H1 (cell line): ENCODE results near the gene TOP3B. TPM values are rescaled to one million over a fixed set of nuclear protein-coding genes. Genes with fewer than 3 reads are reported as not detected.

Experiments
- CTCF ChIA-PET: fragments of 300-600 bp; sonication (Branson Sonifier 250); formaldehyde crosslinking; loops from one replicate; lab custom pipeline; 2021; ENCODE audit not compliant: partially characterized antibody; lab: Charles Lee
- POLR2A ChIA-PET: fragments of 300-600 bp; sonication (Branson Sonifier 250); formaldehyde crosslinking; loops from one replicate; lab custom pipeline; 2021; ENCODE audit warnings: inconsistent platforms; ENCODE audit not compliant: partially characterized antibody; lab: Charles Lee
- DNase-seq, 2 experiments: peaks; one replicate each; pipeline versions ENCODE4 v3.0.0 to v3.0.0-alpha.2; 2010 to 2022; ENCODE audit warnings: low spot score in 2 of 2, low read depth in 1 of 2, mixed read lengths in 1 of 2
- FAIRE-seq: peaks from 2 replicates; lab custom pipeline; 2011; peaks lifted over from hg19 to GRCh38; lab: Jason Lieb, UNC
- H2AFZ ChIP-seq: 2 replicates; pipeline ENCODE4 v1.8.1; 2012; ENCODE audit warnings: low read length, inconsistent platforms
- H2AK5ac ChIP-seq: 2 replicates; pipeline ENCODE4 v1.6.1; 2013; ENCODE audit warnings: low read depth, low read length
- H2BK120ac ChIP-seq: replicated peaks from 2 replicates; pipeline ENCODE3; 2013; ENCODE audit warnings: low read depth, low read length, inconsistent platforms
- H2BK12ac ChIP-seq: 2 replicates; pipeline ENCODE4 v1.6.1; 2013; ENCODE audit warnings: low read depth, low read length
- H2BK15ac ChIP-seq: 2 replicates; pipeline ENCODE4 v1.6.1; 2013; ENCODE audit warnings: low read length
- H2BK20ac ChIP-seq: 2 replicates; pipeline ENCODE4 v1.6.1; 2013; ENCODE audit warnings: low read length
- H2BK5ac ChIP-seq: 2 replicates; pipeline ENCODE4 v1.6.1; 2013; ENCODE audit warnings: low read depth, low read length
- H3K14ac ChIP-seq: 2 replicates; pipeline ENCODE4 v1.6.1; 2013; ENCODE audit warnings: inconsistent platforms; ENCODE audit not compliant: insufficient read length
- H3K18ac ChIP-seq: 2 replicates; pipeline ENCODE4 v1.6.1; 2013; ENCODE audit warnings: low read length; ENCODE audit errors: extremely low read depth
- H3K23ac ChIP-seq: 2 replicates; pipeline ENCODE4 v1.6.1; 2013; ENCODE audit warnings: inconsistent platforms; ENCODE audit not compliant: insufficient read length
- H3K23me2 ChIP-seq: 2 replicates; pipeline ENCODE4 v1.6.1; 2013; ENCODE audit warnings: low read depth, low read length
- H3K27ac ChIP-seq: 2 replicates; pipeline ENCODE4 v1.6.1; 2011; ENCODE audit warnings: low read depth, low read length, inconsistent platforms
- H3K27me3 ChIP-seq, 4 experiments: replicated peaks in 1 of 4; 1 replicate in 1 of 4; 2 replicates in 3 of 4; pipeline versions ENCODE4 v1.6.1 to v1.8.1; 2011 to 2013; ENCODE audit warnings: low read length in 3 of 4, mild to moderate bottlenecking in 3 of 4, inconsistent platforms in 2 of 4, mixed read lengths in 2 of 4, moderate library complexity in 1 of 4; ENCODE audit not compliant: control insufficient read depth in 3 of 4, insufficient read depth in 3 of 4; ENCODE audit errors: extremely low read depth in 1 of 4
- H3K36me3 ChIP-seq, 4 experiments: 2 replicates each; pipeline versions ENCODE4 v1.6.1 to v1.8.1; 2011 to 2013; ENCODE audit warnings: mild to moderate bottlenecking in 4 of 4, low read length in 3 of 4, moderate library complexity in 2 of 4, control low read depth in 1 of 4, inconsistent platforms in 1 of 4; ENCODE audit not compliant: insufficient read depth in 4 of 4, control insufficient read depth in 2 of 4
- H3K4ac ChIP-seq: replicated peaks from 2 replicates; pipeline ENCODE3; 2013; ENCODE audit warnings: low read length, low read depth, mixed read lengths, inconsistent platforms; ENCODE audit not compliant: insufficient read length
- H3K4me1 ChIP-seq, 4 experiments: replicated peaks in 1 of 4; 1 replicate in 1 of 4; 2 replicates in 3 of 4; pipeline versions ENCODE4 v1.6.1 to v1.8.1; 2011 to 2013; ENCODE audit warnings: low read length in 3 of 4, inconsistent platforms in 2 of 4, mixed read lengths in 1 of 4; ENCODE audit not compliant: insufficient read depth in 4 of 4, control insufficient read depth in 3 of 4
- H3K4me2 ChIP-seq, 2 experiments: 2 replicates each; pipeline versions ENCODE4 v1.6.1 to v1.8.1; 2011 to 2013; ENCODE audit warnings: low read depth in 2 of 2, low read length in 2 of 2, control low read depth in 1 of 2, inconsistent platforms in 1 of 2, mild to moderate bottlenecking in 1 of 2; ENCODE audit not compliant: insufficient read depth in 1 of 2
- H3K4me3 ChIP-seq, 4 experiments: fragments of 200-600, 300-600 bp in 1 of 4; sonication (generic), shearing (Covaris generic), sonication (Bioruptor Twin) in 1 of 4; 2 replicates each; pipeline versions ENCODE4 v1.5.1 to v1.8.1; 2011 to 2016; ENCODE audit warnings: low read length in 4 of 4, low read depth in 3 of 4, control low read depth in 2 of 4, inconsistent platforms in 2 of 4, mild to moderate bottlenecking in 2 of 4, mixed read lengths in 1 of 4, moderate library complexity in 1 of 4; ENCODE audit not compliant: insufficient read depth in 2 of 4; ENCODE audit errors: extremely low read depth in 1 of 4
- H3K56ac ChIP-seq: replicated peaks from 2 replicates; pipeline ENCODE3; 2013; ENCODE audit warnings: low read depth, mild to moderate bottlenecking, mixed read lengths, low read length, inconsistent platforms; ENCODE audit not compliant: insufficient read length
- H3K79me1 ChIP-seq: 2 replicates; pipeline ENCODE4 v1.6.1; 2013; ENCODE audit warnings: low read depth, low read length, control low read depth
- H3K79me2 ChIP-seq, 2 experiments: 2 replicates each; pipeline versions ENCODE4 v1.6.1 to v1.8.1; 2012 to 2013; ENCODE audit warnings: low read length in 2 of 2, mild to moderate bottlenecking in 2 of 2, inconsistent platforms in 1 of 2; ENCODE audit not compliant: insufficient read depth in 2 of 2, control insufficient read depth in 1 of 2
- H3K9ac ChIP-seq, 4 experiments: replicated peaks in 1 of 4; 1 replicate in 1 of 4; 2 replicates in 3 of 4; pipeline versions ENCODE4 v1.6.1 to v1.8.1; 2011 to 2013; ENCODE audit warnings: low read depth in 3 of 4, low read length in 3 of 4, control low read depth in 2 of 4, mild to moderate bottlenecking in 2 of 4, moderate library complexity in 2 of 4, inconsistent platforms in 1 of 4; ENCODE audit errors: extremely low read depth in 1 of 4
- H3K9me3 ChIP-seq, 2 experiments: 2 replicates each; pipeline versions ENCODE4 v1.6.1 to v1.8.1; 2012 to 2013; ENCODE audit warnings: mild to moderate bottlenecking in 2 of 2, moderate library complexity in 2 of 2, control low read depth in 1 of 2, inconsistent platforms in 1 of 2, low read depth in 1 of 2, low read length in 1 of 2, mixed read lengths in 1 of 2; ENCODE audit not compliant: insufficient read depth in 2 of 2
- H4K20me1 ChIP-seq, 2 experiments: replicated peaks in 1 of 2; 2 replicates each; pipeline versions ENCODE3 to v1.8.1; 2011 to 2013; ENCODE audit warnings: inconsistent platforms in 2 of 2, low read length in 2 of 2, mild to moderate bottlenecking in 1 of 2; ENCODE audit not compliant: insufficient read depth in 2 of 2, control insufficient read depth in 1 of 2
- H4K5ac ChIP-seq: 2 replicates; pipeline ENCODE4 v1.6.1; 2013; ENCODE audit warnings: low read length, low read depth, mixed read lengths, inconsistent platforms; ENCODE audit not compliant: insufficient read length
- H4K8ac ChIP-seq: 2 replicates; pipeline ENCODE4 v1.8.0; 2013; ENCODE audit warnings: mild to moderate bottlenecking, moderate library complexity, low read length, inconsistent platforms; ENCODE audit not compliant: insufficient read depth; ENCODE audit errors: extremely low read depth
- H4K91ac ChIP-seq: replicated peaks from 2 replicates; pipeline ENCODE3; 2013; ENCODE audit warnings: low read length, mixed read lengths, inconsistent platforms; ENCODE audit not compliant: insufficient read length
- CHD1 ChIP-seq: IDR thresholded peaks from 2 replicates; pipeline ENCODE4 v1.6.1; 2012; ENCODE audit warnings: low read depth, low read length, improper control_type of control experiment
- GTF2F1 ChIP-seq: IDR thresholded peaks from 2 replicates; pipeline ENCODE4 v1.6.1; 2012; ENCODE audit warnings: low read depth, low read length, improper control_type of control experiment, borderline replicate concordance
- HDAC6 ChIP-seq: IDR thresholded peaks from one replicate; pipeline ENCODE4 v1.7.1; 2012; ENCODE audit warnings: low read depth, mild to moderate bottlenecking, inconsistent platforms, low read length, moderate library complexity
- JUND ChIP-seq: IDR thresholded peaks from 2 replicates; pipeline ENCODE4 v1.6.1; 2011; ENCODE audit warnings: mild to moderate bottlenecking, improper control_type of control experiment, low read length
- MAFK ChIP-seq: IDR thresholded peaks from 2 replicates; pipeline ENCODE4 v1.6.1; 2012; ENCODE audit warnings: low read depth, mild to moderate bottlenecking, improper control_type of control experiment, low read length
- WGBS, 2 experiments: shearing (Covaris generic) in 1 of 2; methylation state at CpG; one replicate each; pipeline versions ENCODE4 v1.1.6 to v1.1.7; 2013 to 2015; ENCODE audit warnings: low lambda C conversion rate in 2 of 2, mixed read lengths in 2 of 2, inconsistent platforms in 1 of 2, low coverage in 1 of 2, missing lambda C conversion rate in 1 of 2; ENCODE audit not compliant: insufficient replicate concordance in 2 of 2, insufficient coverage in 1 of 2, insufficient read length in 1 of 2; ENCODE audit errors: extremely low coverage in 1 of 2, missing lambda C conversion rate in 1 of 2; 5-methylcytosine and 5-hydroxymethylcytosine counted together
- polyA plus RNA-seq, 7 experiments: library from polyadenylated mRNA; depleted of rRNA in 3 of 7; stranded (reverse) in 5 of 7; unstranded in 2 of 7; fragments of >200 nt in 5 of 7; fragments of 200-250 nt in 2 of 7; gene quantifications; 1 replicate in 5 of 7; 2 replicates in 1 of 7; 4 replicates in 1 of 7; pipeline versions ENCODE4 v1.2.1 to v1.2.3, GENCODE V29; 2011 to 2013; ENCODE audit warnings: missing spikeins in 2 of 7, mixed read lengths in 2 of 7
- total RNA-seq: library from RNA; stranded (reverse); fragmentation: NEBNext Ultra II Directional; extraction: Animal tissue kit (Norgen Biotek cat#: 25700); gene quantifications from 2 replicates; pipeline ENCODE4 v1.2.1, GENCODE V29; 2021

Gene TOP3B
- total and polyA plus RNA-seq, 2 of the 8 experiments (the other 6 are each of a cell fraction or from before 2014, with no cell fraction given) = 30.4 to 52.8 TPM

- peaks cover 36 to 85% (median 77%) of the 10 kb centered on the region in 4 experiments for H3K27me3 ChIP-seq
- no peak overlapping the region for H3K56ac ChIP-seq
- no peaks in the 10 kb centered on the region for H3K79me1 ChIP-seq
- no peak overlapping the region for H2BK15ac ChIP-seq
- no peak overlapping the region for H2BK20ac ChIP-seq
- DNase-seq = no peak
- no peaks in the 10 kb centered on the region for H3K23me2 ChIP-seq
- no peak overlapping the region for H2AFZ ChIP-seq
- no peak overlapping the region for H3K18ac ChIP-seq
- FAIRE-seq = no peak
- no peaks in the 10 kb centered on the region for H3K9me3 ChIP-seq
- H4K5ac ChIP-seq = no peak overlapping the region
- no peak overlapping the region for H2AK5ac ChIP-seq
- H3K27ac ChIP-seq = no peak overlapping the region
- H3K4ac ChIP-seq = no peak overlapping the region
- no peak overlapping the region for H4K91ac ChIP-seq
- H3K14ac ChIP-seq = no peak overlapping the region
- POLR2A ChIA-PET = no interaction called here
- no peak overlapping the region for H3K4me2 ChIP-seq
- no peaks in the 10 kb centered on the region for H3K79me2 ChIP-seq
- no peaks in the 10 kb centered on the region for H3K36me3 ChIP-seq
- no peak overlapping the region for H2BK12ac ChIP-seq
- H4K8ac ChIP-seq = no peak overlapping the region
- peaks cover 0 to 5% (median 0%) of the 10 kb centered on the region in 4 experiments; a peak in 1 of 7 replicates for H3K4me1 ChIP-seq
- 87% methylated on average over 5 of the region's 5 CpGs; no CpG with 5 or more reads in 1 of the 2 experiments for WGBS, 2 experiments
- H4K20me1 ChIP-seq = no peaks in the 10 kb centered on the region
- no peak overlapping the region for H2BK120ac ChIP-seq
- H3K4me3 ChIP-seq = no peak overlapping the region
- no peak overlapping the region for H3K23ac ChIP-seq
- no peak overlapping the region for H2BK5ac ChIP-seq
- no peak overlapping the region for H3K9ac ChIP-seq
- CTCF ChIA-PET = interaction anchor here (0.6 to 3.0 kb wide), 10 partner anchors 9 to 104 kb away, joined by 3 to 11 read pairs (median 4); no protein-coding TSS in a partner anchor
- TF ChIP-seq HDAC6 = no peak
- no peak for TF ChIP-seq MAFK
- no peak for TF ChIP-seq GTF2F1
- no peak for TF ChIP-seq CHD1
- no peak for TF ChIP-seq JUND
Observed at GRCh38 chr22:22005945-22006595, 23.5 kb upstream of the TOP3B start.
